CD4-positive, alpha-beta T cell treated with Interleukin-10 for 1 hour (primary cell): ENCODE data around the gene BRDT.
"Not testable (repeated sequence)": the region's sequence is repeated elsewhere in the genome, so short reads cannot be mapped to it uniquely, and the experiment has no call there.

Experiments
- DNase-seq: peaks from one replicate; pipeline ENCODE4 v3.0.0-alpha.2; 2020

Gene BRDT

GRCh38 chr1:91993256-91993655 is 44.1 kb downstream of the BRDT start:
- DNase-seq, result no peak

DNA sequence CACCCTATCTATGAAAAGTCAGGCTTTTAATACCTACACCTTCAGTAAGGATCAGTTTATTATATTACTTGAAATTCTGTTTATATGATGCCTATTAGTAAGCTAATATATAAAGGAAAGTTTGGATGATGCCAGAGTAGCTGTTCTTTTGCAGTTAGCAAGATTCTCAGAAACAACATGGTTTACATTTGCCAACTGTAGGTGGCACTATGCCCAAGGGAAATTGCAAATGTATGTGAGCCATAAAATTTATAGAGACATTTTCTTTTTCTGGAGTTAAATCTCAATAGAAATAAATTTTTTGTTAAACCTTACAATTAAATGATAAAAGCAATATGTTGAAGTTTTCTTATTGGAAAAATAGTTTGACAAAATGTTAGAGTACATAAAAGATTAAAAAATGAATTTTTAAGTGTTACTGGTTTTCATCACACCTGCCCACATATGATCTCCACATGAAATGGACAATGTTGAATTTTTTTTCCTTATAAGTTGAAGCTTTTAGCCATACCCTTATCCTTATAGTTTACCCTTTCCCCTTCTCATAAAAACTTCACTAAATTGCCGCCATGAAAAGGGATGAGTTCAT is 48.5 kb downstream of the BRDT start:
- DNase-seq, result peak; percentile 67

- no peak for DNase-seq
These were observed 54.9 kb downstream of the BRDT start for GRCh38 chr1:92004129-92004528.

DNA sequence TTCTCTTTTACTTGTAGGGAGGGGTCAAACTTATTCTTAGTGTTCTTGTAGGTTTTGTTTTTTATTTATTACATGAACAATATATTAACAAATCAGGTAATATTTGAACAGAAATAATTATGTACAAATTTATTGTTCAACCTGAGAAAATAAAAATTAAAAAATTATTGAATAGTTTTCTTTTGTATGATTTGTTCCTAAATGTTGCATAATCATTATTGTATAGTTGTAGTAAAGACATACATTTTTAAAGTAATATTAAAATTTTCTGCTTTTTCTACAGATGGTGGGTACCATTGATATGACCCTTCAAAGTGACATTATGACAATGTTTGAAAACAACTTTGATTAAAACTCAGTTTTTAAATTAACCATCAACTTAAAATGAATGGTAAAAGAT is 64.7 kb downstream of the BRDT start:
- no peak for DNase-seq

GRCh38 chr1:92016720-92017316 is 67.6 kb downstream of the BRDT start:
- DNase-seq, result peak; percentile 17

DNA sequence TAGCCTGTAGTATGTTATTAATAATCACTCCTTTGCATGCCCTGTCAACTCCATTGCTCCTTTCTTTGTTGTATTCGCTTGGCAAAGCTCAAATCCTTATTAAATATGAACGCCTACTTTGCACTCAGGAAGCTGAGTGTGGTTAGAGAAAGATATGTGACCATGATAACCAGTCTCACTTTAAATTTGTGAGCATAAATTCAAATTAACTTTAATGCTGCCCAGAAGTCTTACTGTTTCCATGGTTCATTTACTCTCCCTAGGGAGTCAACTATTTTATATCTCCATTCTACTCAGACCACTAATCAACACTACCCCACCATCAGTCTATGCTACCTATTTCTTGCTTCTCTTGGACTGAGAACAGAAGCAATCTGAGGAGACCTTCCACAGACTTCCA is 68.5 kb downstream of the BRDT start:
- no peak for DNase-seq

DNA sequence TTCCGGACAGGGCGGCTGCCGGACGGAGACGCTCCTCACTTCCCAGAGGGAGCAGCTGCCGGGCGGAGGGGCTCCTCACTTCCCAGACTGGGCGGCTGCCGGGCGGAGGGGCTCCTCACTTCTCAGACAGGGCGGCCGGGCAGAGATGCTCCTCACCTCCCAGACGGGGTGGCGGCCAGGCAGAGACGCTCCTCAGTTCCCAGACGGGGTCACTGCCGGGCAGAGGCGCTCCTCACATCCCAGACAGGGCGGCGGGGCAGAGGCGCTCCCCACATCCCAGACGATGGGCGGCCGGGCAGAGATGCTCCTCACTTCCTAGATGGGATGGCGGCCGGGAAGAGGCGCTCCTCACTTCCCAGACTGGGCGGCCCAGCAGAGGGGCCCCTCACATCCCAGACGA is 76.8 kb downstream of the BRDT start:
- DNase-seq, result not testable (repeated sequence)

DNA sequence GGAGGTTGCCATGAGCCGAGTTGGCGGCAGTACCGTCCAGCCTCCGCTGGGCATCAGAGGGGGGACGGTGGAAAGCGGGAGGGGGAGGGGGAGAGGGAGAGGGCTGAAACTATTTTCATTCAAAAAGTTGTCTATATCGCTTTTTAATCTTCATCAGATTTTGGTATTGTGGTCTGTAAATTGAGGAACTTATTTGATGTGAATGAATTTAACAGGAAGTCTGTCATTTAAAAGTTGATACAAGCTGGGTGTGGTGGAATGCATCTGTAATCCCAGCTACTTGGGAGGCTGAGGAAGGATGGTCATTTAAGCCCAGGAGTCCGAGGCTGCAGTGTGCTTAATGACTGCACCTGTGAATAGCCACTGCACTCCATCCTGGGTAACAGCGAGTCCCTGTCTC is 77.6 kb downstream of the BRDT start:
- DNase-seq, result no peak

GRCh38 chr1:92029241-92029922 is 80.2 kb downstream of the BRDT start:
- no peak for DNase-seq

- DNase-seq, result no peak
These were observed 81.5 kb downstream of the BRDT start for GRCh38 chr1:92030656-92031107.

GRCh38 chr1:92031281-92032110 is 82.3 kb downstream of the BRDT start:
- no peak for DNase-seq

- DNase-seq, result no peak
These were observed 88.2 kb downstream of the BRDT start for GRCh38 chr1:92037400-92037799.

DNA sequence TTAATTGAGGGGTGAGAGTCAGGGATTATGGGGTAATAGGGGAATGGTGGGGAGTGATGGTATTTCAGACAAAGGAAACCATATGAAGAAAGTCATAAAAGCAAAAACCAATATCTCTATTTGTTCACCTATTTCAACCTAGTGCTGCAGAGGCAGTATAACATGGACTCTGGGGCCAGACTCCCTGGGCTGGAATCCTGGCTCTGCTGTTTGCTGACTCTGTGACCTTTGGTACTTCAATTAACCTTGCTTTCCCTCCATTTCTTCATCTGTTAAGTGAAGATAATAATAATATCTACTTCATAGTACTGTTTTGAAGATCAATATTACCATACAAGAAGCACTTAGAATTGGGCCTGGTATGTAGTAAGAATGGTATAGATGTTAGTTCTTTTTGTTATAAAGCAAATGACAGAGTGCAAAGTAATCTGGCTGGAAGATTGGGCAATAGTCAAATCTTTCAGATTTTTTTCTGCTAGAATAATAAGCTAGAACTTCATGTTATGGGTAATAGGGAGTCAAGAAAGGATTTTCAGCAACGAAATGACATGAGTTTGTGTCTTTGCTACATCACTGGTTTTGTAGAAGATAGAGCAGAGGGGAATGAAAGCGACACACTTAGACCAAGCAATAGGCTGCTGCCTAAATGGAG is 89.6 kb downstream of the BRDT start:
- DNase-seq, result no peak

GRCh38 chr1:92040971-92041370 is 91.8 kb downstream of the BRDT start:
- DNase-seq, result no peak

- no peak for DNase-seq
These were observed 94.4 kb downstream of the BRDT start for GRCh38 chr1:92043621-92044020.

DNA sequence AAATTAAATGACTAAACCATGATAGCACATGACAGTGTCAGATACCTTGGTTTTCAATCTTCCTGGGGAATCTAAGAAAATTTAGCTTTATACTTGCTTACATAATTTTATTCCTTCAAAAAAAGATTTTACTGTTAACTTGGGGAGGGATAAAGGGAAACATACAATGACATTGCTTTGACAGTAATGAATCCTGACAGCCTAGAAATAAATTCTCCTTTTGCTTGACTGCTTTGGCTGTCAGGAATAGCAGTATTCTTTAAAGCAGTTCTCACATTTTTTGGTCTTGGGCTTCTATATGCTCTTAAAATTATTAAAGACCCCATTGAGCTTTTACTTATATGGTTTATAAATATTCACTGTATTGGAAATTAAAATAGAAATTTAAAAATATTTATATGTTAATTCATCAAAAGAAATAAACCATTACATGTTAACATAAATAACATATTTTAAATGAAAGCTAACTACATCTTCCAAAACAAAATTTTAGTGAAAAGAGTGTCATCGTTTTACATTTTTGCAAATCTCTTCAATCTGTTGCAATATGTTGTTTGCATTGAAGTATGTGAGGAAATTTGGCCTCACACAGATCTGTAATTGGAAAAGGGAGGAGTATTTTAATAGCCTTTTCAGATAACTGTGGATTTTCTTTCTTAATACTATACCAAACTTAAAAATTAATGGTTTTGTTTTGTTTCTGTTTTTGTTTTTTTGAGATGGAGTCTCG is 96.7 kb downstream of the BRDT start:
- DNase-seq, result no peak

DNA sequence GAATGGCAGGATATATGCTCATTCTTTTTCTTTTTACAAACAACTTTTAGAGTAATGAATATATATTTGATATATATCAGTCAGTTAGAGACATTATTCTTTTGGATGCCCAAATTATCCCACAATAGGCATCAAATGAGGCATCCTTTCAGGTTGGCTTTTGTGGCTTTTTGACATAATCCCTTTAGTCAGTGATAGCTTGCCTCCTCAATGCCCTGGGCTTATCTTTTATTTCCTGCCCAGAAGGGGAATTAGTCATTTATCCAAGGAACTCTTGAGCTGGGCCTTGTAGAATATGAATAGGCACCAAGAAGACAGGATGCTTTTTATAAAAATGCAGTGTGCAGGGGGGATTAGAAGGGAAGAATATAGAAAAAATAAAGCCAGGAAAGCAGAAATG is 102.7 kb downstream of the BRDT start:
- no peak for DNase-seq
